Panc1 (cell line): ENCODE data around the gene HTR3E.

Source experiments
- CTCF ChIP-seq: fragments of 450-650 bp; IDR thresholded peaks from 2 replicates; pipeline ENCODE4 v1.5.1; 2017; ENCODE audit warnings: mild to moderate bottlenecking
- POLR2AphosphoS5 ChIP-seq: IDR thresholded peaks from 2 replicates; pipeline ENCODE4 v1.6.1; 2012; ENCODE audit warnings: mild to moderate bottlenecking, low read depth, low read length, moderate library complexity
- REST ChIP-seq, 2 experiments: IDR thresholded peaks; 2 replicates each; pipeline ENCODE4 v1.6.1; 2011 to 2012; ENCODE audit warnings: low read depth in 2 of 2, control low read depth in 1 of 2, low read length in 1 of 2, mild to moderate bottlenecking in 1 of 2, moderate library complexity in 1 of 2; ENCODE audit not compliant: insufficient read depth in 1 of 2
- SIN3A ChIP-seq: IDR thresholded peaks from 2 replicates; pipeline ENCODE4 v1.6.1; 2012; ENCODE audit warnings: low read depth, mild to moderate bottlenecking, low read length, moderate library complexity, borderline replicate concordance; ENCODE audit not compliant: insufficient read depth
- TCF7L2 ChIP-seq: IDR thresholded peaks from 2 replicates; pipeline ENCODE4 v1.6.1; 2011; ENCODE audit warnings: mild to moderate bottlenecking, low read depth, low read length, inconsistent platforms

DNA sequence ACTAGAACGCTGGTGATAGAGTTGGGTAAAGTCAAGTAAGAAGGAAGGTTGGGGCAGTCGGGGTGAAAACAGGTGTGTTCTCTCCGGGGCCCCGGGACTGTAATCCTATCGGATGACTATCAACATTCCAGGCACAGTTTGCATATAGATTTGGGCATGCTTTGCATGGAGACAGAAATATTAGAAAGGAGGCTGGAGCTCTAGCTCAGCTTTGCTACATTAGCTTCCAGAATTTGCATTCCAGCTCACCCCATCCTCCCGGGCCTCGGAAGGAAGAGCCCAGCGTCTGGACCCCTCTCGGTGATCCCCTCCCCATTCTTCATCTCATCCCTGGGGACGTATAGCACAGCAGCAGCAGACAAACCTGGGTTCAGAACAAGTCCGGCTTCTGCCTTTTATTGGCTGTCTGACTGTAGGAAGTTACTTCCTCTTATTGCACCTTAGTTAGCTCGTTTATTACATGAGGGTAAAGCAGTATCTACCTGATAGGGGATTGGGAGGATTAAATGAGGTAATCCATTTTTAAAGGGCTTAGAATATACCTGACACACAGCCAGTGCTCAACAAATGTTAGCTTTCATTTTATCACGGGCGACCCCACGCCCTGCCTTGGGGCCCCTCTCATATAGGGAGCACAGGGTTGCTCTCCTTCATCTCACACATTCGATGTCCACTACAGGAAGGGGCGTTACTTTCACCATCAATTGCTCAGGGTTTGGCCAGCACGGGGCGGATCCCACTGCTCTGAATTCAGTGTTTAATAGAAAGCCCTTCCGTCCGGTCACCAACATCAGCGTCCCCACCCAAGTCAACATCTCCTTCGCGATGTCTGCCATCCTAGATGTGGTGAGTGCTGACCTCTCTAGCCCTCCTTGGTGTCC, 3.2 kb downstream of the HTR3E start:
- TF ChIP-seq CTCF (no peak), POLR2AphosphoS5 (no peak), SIN3A (no peak), REST (IDR thresholded peaks at IDR 0.05; ENCODE audit: insufficient read depth in 1 of 2, low read depth in 2 of 2, low read length in 1 of 2) (no peak), TCF7L2 (no peak)
